HepG2 (cell line): Measurements from ENCODE around the gene CCT6A. TPM values are rescaled to one million over a fixed set of nuclear protein-coding genes. Genes with fewer than 3 reads are reported as not detected.

Experiments used
- ETV5 ChIP-seq: IDR thresholded peaks from 2 replicates; pipeline ENCODE4 v1.6.1; 2018; ENCODE audit warnings: missing biosample characterization, missing genetic modification reagents, inconsistent platforms, borderline replicate concordance
- STAT5B ChIP-seq: sonication (generic); formaldehyde crosslinking; IDR thresholded peaks from 2 replicates; pipeline ENCODE4 v1.4.0; 2020; ENCODE audit warnings: missing genetic modification reagents
- TRIM22 ChIP-seq: fragments of 450-650 bp; IDR thresholded peaks from 2 replicates; pipeline ENCODE4 v1.6.1; 2017
- ZHX1 ChIP-seq: sonication (generic); formaldehyde crosslinking; IDR thresholded peaks from 2 replicates; pipeline ENCODE4 v1.8.1; 2022; ENCODE audit warnings: low read depth, mild to moderate bottlenecking, missing genetic modification reagents
- ZNF33B ChIP-seq: sonication (generic); formaldehyde crosslinking; IDR thresholded peaks from 2 replicates; pipeline ENCODE4 v1.5.1; 2020; ENCODE audit warnings: mild to moderate bottlenecking, missing genetic modification reagents
- ZNF646 ChIP-seq: sonication (generic); formaldehyde crosslinking; IDR thresholded peaks from 2 replicates; pipeline ENCODE4 v1.9.0; 2021; ENCODE audit warnings: mild to moderate bottlenecking, missing genetic modification reagents
- polyA plus RNA-seq, 8 experiments: library from polyadenylated mRNA; depleted of rRNA in 3 of 8; stranded (reverse) in 7 of 8; unstranded in 1 of 8; fragments of >200 nt; fragmentation: Illumina TruSeq in 4 of 8; extraction: Trizol in 4 of 8; gene quantifications; 2 replicates each; pipeline versions ENCODE4 v1.2.1 to v1.2.3, GENCODE V29; 2011 to 2016; ENCODE audit warnings: low read depth in 4 of 8, missing spikeins in 1 of 8, mixed read lengths in 1 of 8; ENCODE audit not compliant: insufficient read depth in 1 of 8
- total RNA-seq, 5 experiments: library from RNA; depleted of rRNA; stranded (reverse); fragments of >200 nt; fragmentation: Illumina TruSeq; extraction: Trizol; gene quantifications; 2 replicates each; pipeline ENCODE4 v1.2.3, GENCODE V29; 2016; ENCODE audit warnings: low read depth in 1 of 5
- TF ChIP-seq, protein P1 (sequence below): sonication (generic); formaldehyde crosslinking; IDR thresholded peaks from 2 replicates; pipeline ENCODE4 v1.5.1; 2020; ENCODE audit warnings: missing genetic modification reagents, mild to moderate bottlenecking, borderline replicate concordance
- TF ChIP-seq, protein P2 (sequence below): sonication (generic); formaldehyde crosslinking; IDR thresholded peaks from 2 replicates; pipeline ENCODE4 v1.4.0; 2020; ENCODE audit warnings: missing genetic modification reagents, borderline replicate concordance

Gene CCT6A
- total and polyA plus RNA-seq, 2 of the 13 experiments (the other 11 are each of a cell fraction or from before 2014, with no cell fraction given), result 219 to 292 TPM

DNA sequence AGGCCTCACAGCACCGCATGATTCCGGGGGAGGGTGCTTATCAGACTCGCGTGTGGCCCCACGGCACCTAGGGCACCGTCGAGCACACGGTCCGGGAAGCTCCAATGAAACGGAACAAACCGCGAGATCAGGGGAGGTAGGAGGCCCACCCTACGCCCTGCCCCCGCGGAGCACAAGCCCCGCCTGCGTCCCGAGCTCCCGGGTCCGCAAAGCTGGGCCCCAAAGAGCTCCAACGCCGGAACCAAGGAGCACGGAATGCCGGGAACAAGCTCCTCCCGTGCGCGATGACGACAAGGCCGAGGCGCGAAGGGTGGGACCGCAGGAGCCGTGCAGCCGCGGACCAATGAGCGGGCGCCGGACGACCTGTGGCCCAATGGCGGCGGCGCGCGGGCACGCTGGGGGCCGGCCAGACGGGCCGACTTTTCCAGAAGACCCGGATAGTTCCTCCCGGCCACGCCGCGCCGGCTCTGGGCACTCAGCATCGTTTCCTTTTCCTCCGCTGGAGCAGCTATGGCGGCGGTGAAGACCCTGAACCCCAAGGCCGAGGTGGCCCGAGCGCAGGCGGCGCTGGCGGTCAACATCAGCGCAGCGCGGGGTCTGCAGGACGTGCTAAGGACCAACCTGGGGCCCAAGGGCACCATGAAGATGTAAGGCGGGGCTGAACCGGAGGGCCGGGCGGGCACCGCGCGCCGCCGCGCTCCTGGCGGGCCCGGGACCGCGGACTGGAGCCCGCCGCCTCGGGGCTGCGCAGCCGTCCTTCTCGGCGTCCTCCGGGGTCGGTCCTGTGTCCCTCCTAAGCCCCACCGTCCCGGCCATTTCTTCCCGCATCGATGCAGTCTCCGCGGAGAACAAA lies at the start of gene CCT6A, which contains the start of gene PSPH (continued):
- TF ChIP-seq, protein P1, sequence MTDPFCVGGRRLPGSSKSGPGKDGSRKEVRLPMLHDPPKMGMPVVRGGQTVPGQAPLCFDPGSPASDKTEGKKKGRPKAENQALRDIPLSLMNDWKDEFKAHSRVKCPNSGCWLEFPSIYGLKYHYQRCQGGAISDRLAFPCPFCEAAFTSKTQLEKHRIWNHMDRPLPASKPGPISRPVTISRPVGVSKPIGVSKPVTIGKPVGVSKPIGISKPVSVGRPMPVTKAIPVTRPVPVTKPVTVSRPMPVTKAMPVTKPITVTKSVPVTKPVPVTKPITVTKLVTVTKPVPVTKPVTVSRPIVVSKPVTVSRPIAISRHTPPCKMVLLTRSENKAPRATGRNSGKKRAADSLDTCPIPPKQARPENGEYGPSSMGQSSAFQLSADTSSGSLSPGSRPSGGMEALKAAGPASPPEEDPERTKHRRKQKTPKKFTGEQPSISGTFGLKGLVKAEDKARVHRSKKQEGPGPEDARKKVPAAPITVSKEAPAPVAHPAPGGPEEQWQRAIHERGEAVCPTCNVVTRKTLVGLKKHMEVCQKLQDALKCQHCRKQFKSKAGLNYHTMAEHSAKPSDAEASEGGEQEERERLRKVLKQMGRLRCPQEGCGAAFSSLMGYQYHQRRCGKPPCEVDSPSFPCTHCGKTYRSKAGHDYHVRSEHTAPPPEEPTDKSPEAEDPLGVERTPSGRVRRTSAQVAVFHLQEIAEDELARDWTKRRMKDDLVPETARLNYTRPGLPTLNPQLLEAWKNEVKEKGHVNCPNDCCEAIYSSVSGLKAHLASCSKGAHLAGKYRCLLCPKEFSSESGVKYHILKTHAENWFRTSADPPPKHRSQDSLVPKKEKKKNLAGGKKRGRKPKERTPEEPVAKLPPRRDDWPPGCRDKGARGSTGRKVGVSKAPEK (CRISPR knock-in tag), result no peak
- peak; percentile 23; the same call in 1 of the 2 replicates for TF ChIP-seq ZHX1 (CRISPR knock-in tag)
- TF ChIP-seq TRIM22, result no peak
- TF ChIP-seq STAT5B (CRISPR knock-in tag), result no peak; the same call in 1 of the 2 replicates
- no peak for TF ChIP-seq ZNF33B (CRISPR knock-in tag)
- TF ChIP-seq ETV5 (CRISPR knock-in tag), result peak; percentile 91
- TF ChIP-seq, protein P2, sequence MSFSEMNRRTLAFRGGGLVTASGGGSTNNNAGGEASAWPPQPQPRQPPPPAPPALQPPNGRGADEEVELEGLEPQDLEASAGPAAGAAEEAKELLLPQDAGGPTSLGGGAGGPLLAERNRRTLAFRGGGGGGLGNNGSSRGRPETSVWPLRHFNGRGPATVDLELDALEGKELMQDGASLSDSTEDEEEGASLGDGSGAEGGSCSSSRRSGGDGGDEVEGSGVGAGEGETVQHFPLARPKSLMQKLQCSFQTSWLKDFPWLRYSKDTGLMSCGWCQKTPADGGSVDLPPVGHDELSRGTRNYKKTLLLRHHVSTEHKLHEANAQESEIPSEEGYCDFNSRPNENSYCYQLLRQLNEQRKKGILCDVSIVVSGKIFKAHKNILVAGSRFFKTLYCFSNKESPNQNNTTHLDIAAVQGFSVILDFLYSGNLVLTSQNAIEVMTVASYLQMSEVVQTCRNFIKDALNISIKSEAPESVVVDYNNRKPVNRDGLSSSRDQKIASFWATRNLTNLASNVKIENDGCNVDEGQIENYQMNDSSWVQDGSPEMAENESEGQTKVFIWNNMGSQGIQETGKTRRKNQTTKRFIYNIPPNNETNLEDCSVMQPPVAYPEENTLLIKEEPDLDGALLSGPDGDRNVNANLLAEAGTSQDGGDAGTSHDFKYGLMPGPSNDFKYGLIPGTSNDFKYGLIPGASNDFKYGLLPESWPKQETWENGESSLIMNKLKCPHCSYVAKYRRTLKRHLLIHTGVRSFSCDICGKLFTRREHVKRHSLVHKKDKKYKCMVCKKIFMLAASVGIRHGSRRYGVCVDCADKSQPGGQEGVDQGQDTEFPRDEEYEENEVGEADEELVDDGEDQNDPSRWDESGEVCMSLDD, result no peak
- no peak for TF ChIP-seq ZNF646 (CRISPR knock-in tag)
